Epidermal melanocyte (primary cell): ENCODE results near the gene TMEM178B.

Experiments
- DNase-seq: peaks from one replicate; pipeline ENCODE4 v3.0.0; 2011; ENCODE audit warnings: low spot score; ENCODE audit not compliant: insufficient read length

The TMEM178B gene

GRCh38 chr7:141515941-141516340 is 442.1 kb downstream of the TMEM178B start:
- DNase-seq: no peak

- no peak for DNase-seq
Observed at GRCh38 chr7:141519623-141520022, 445.8 kb downstream of the TMEM178B start.

GRCh38 chr7:141522657-141523342 is 448.9 kb downstream of the TMEM178B start:
- DNase-seq: no peak

GRCh38 chr7:141525973-141526514 is 452.2 kb downstream of the TMEM178B start:
- no peak for DNase-seq

GRCh38 chr7:141527076-141527475 is 453.2 kb downstream of the TMEM178B start:
- no peak for DNase-seq

GRCh38 chr7:141528399-141528798 is 454.5 kb downstream of the TMEM178B start:
- no peak for DNase-seq
